ENCODE data around the gene BCAS4.
A peak's percentile ranks its signal among the peaks of the same experiment; 100 is the strongest.

The BCAS4 gene

DNA sequence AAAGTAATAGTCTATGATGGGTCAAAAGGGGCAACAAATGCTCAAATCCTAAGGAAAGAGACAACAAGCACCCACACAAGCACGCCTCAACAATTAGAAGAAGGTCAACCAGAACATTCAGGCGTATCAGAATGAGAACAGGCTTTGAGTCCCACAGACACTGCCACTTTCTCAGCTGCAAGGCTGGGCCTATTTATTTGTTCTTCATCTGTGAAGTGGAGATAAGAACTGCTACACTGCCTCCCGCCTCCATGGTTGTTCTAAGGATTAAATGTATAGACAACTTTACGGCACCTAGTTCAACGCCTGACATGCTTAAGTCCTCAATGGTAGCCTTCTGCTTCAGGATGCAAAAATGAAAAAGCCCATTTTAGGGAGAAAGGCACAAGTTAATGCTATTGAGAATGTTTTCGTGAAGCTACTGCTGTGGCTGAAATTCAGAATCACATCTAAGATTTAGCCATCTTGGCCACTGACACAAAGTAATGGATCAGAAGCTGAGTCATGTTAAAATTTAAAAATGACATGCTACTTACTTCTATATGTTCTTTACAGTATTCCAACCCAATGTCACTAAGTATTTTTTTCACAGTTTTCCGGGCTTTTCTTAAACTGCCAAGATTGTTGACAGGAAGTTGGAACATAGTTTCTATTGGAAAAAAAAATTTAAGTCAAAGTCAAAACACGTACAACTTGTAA lies 108.6 kb downstream of the BCAS4 start:
- H3K4me3 ChIP-seq (ENCODE audit: low read length) = no peak overlapping the region
- H3K79me2 ChIP-seq (ENCODE audit: low read length) = peaks cover 93% of the 10 kb centered on the region
- peaks cover 77% of the 10 kb centered on the region for H4K20me1 ChIP-seq (ENCODE audit: insufficient read depth, low read length)
- H3K4me1 ChIP-seq (ENCODE audit: low read length) = no peaks in the 10 kb centered on the region
- H2AFZ ChIP-seq (ENCODE audit: low read depth, low read length) = no peak overlapping the region
- no peaks in the 10 kb centered on the region for H3K9me3 ChIP-seq (ENCODE audit: insufficient read depth, low read length)
- H3K27me3 ChIP-seq (ENCODE audit: low read depth, low read length) = no peaks in the 10 kb centered on the region
- H3K4me2 ChIP-seq (ENCODE audit: low read length) = no peak overlapping the region
- TF ChIP-seq EZH2phosphoT487 (IDR thresholded peaks at IDR 0.05; ENCODE audit: low read depth) (no peak), CTCF (IDR thresholded peaks at IDR 0.05; ENCODE audit: low read depth, low read length) (no peak)
- peaks cover 75% of the 10 kb centered on the region for H3K36me3 ChIP-seq (replicated peaks; ENCODE audit: low read depth, low read length)
- H3K9ac ChIP-seq (ENCODE audit: low read length) = no peak overlapping the region
- H3K27ac ChIP-seq (ENCODE audit: low read length) = no peak overlapping the region

GRCh38 chr20:50904067-50904570 lies 109.3 kb downstream of the BCAS4 start:
- H3K4me1 ChIP-seq (ENCODE audit: low read length) = peaks cover 5% of the 10 kb centered on the region
- no peak overlapping the region for H3K4me2 ChIP-seq (ENCODE audit: low read length)
- H3K4me3 ChIP-seq (ENCODE audit: low read length) = no peak overlapping the region
- no peak for TF ChIP-seq EZH2phosphoT487 (IDR thresholded peaks at IDR 0.05; ENCODE audit: low read depth)
- TF ChIP-seq CTCF (IDR thresholded peaks at IDR 0.05; ENCODE audit: low read depth, low read length) = no peak
- peaks cover 95% of the 10 kb centered on the region for H3K79me2 ChIP-seq (ENCODE audit: low read length)
- no peaks in the 10 kb centered on the region for H3K27me3 ChIP-seq (ENCODE audit: low read depth, low read length)
- no peak overlapping the region for H2AFZ ChIP-seq (ENCODE audit: low read depth, low read length)
- no peak overlapping the region for H3K9ac ChIP-seq (ENCODE audit: low read length)
- H3K27ac ChIP-seq (ENCODE audit: low read length) = no peak overlapping the region
- H3K36me3 ChIP-seq (replicated peaks; ENCODE audit: low read depth, low read length) = peaks cover 75% of the 10 kb centered on the region
- H4K20me1 ChIP-seq (ENCODE audit: insufficient read depth, low read length) = peaks cover 82% of the 10 kb centered on the region
- H3K9me3 ChIP-seq (ENCODE audit: insufficient read depth, low read length) = no peaks in the 10 kb centered on the region

DNA sequence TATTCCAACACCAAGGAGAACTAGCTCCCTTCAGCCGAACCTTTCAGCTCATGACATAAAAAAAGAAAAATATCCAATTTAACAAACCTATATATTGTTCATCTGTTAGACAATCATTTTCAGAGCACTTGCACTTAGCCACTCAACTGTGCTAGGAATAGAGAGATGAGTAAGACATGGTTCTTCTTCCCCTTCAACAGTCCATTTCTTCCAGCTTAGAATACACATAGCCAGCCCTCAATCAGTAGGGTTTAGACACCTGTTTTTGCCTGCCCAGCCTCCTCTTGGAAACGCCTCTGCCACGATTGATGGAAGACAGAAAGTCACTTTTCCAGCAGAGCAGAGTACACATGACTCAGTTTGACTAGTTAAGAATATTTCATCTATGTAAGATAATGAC lies 114.6 kb downstream of the BCAS4 start:
- Histone ChIP-seq H3K27ac (ENCODE audit: low read length) (peak overlapping the region; percentile 80), H3K36me3 (replicated peaks; ENCODE audit: low read depth, low read length) (peaks cover 53% of the 10 kb centered on the region), H4K20me1 (ENCODE audit: insufficient read depth, low read length) (peaks cover 85% of the 10 kb centered on the region)

More for the DNA sequence above, 114.6 kb downstream of the BCAS4 start:
- no peak overlapping the region for H2AFZ ChIP-seq (ENCODE audit: low read depth, low read length)
- H3K4me1 ChIP-seq (ENCODE audit: low read length) = peaks cover 56% of the 10 kb centered on the region
- H3K27me3 ChIP-seq (ENCODE audit: low read depth, low read length) = no peaks in the 10 kb centered on the region
- H3K79me2 ChIP-seq (ENCODE audit: low read length) = peaks cover 100% of the 10 kb centered on the region
- peak overlapping the region; percentile 68 for H3K4me2 ChIP-seq (ENCODE audit: low read length)
- H3K9ac ChIP-seq (ENCODE audit: low read length) = no peak overlapping the region
- TF ChIP-seq EZH2phosphoT487 (IDR thresholded peaks at IDR 0.05; ENCODE audit: low read depth) = no peak
- no peak for TF ChIP-seq CTCF (IDR thresholded peaks at IDR 0.05; ENCODE audit: low read depth, low read length)
- H3K4me3 ChIP-seq (ENCODE audit: low read length) = peak overlapping the region; percentile 18; the same call in 1 of the 2 replicates
- no peaks in the 10 kb centered on the region for H3K9me3 ChIP-seq (ENCODE audit: insufficient read depth, low read length)

Measured in OCI-LY3 (cell line).